ENCODE measurements around the gene DUS2. TPM values are rescaled to one million over a fixed set of nuclear protein-coding genes. Genes with fewer than 3 reads are reported as not detected.
"Not testable (repeated sequence)": the region's sequence is repeated elsewhere in the genome, so short reads cannot be mapped to it uniquely, and the experiment has no call there.

DUS2 gene
- total RNA-seq, 1 experiment from 2014 or later, result 27.9 TPM

- TF ChIP-seq ZNF532 (CRISPR knock-in tag; IDR thresholded peaks at IDR 0.05; ENCODE audit: borderline replicate concordance), result no peak
- no peak for TF ChIP-seq PRRX2 (CRISPR knock-in tag; IDR thresholded peaks at IDR 0.05)
- TF ChIP-seq KAT7 (CRISPR knock-in tag; IDR thresholded peaks at IDR 0.05; ENCODE audit: borderline replicate concordance), result no peak
- TF ChIP-seq ZNF219 (CRISPR knock-in tag; IDR thresholded peaks at IDR 0.05; ENCODE audit: borderline replicate concordance), result no peak
- no peak for TF ChIP-seq CREB1 (CRISPR knock-in tag; IDR thresholded peaks at IDR 0.05)
- TF ChIP-seq USF2 (CRISPR knock-in tag; IDR thresholded peaks at IDR 0.05), result no peak
- no peak for TF ChIP-seq USF1 (CRISPR knock-in tag; IDR thresholded peaks at IDR 0.05)
- TF ChIP-seq NFATC4 (CRISPR knock-in tag; IDR thresholded peaks at IDR 0.05), result no peak
- no peak for TF ChIP-seq ELF4 (CRISPR knock-in tag; IDR thresholded peaks at IDR 0.05; ENCODE audit: low read depth)
- TF ChIP-seq RELA (CRISPR knock-in tag; IDR thresholded peaks at IDR 0.05; ENCODE audit: borderline replicate concordance), result no peak
- no peak for TF ChIP-seq OVOL2 (CRISPR knock-in tag; IDR thresholded peaks at IDR 0.05; ENCODE audit: borderline replicate concordance)
These were observed 77.4 kb downstream of the DUS2 start (continued) for GRCh38 chr16:68100488-68100887.

- H3K9me3 Mint-ChIP-seq, result peaks cover 35% of the 10 kb centered on the region
- ChIA-PET POLR2A (no interaction called here), CTCF (no interaction called here)
- H3K4me1 Mint-ChIP-seq, result peaks cover 6% of the 10 kb centered on the region
- peaks cover 24% of the 10 kb centered on the region for H3K36me3 Mint-ChIP-seq
- 0 out of 2 replicates have a peak overlapping the region, but pooled peaks have one; percentile 13 for H3K27ac Mint-ChIP-seq
- DNase-seq (ENCODE audit: low spot score), result no peak
- no peak for TF ChIP-seq SOX15 (CRISPR knock-in tag; IDR thresholded peaks at IDR 0.05)
- no peak for TF ChIP-seq OVOL2 (CRISPR knock-in tag; IDR thresholded peaks at IDR 0.05; ENCODE audit: borderline replicate concordance)
- TF ChIP-seq MYBL2 (CRISPR knock-in tag; IDR thresholded peaks at IDR 0.05), result no peak
- TF ChIP-seq TP53 (CRISPR knock-in tag; IDR thresholded peaks at IDR 0.05), result no peak
- TF ChIP-seq CREM (CRISPR knock-in tag; IDR thresholded peaks at IDR 0.05), result no peak
- no peak for TF ChIP-seq MXD4 (CRISPR knock-in tag; IDR thresholded peaks at IDR 0.05; ENCODE audit: borderline replicate concordance)
- no peak for TF ChIP-seq TEAD4 (CRISPR knock-in tag; IDR thresholded peaks at IDR 0.05)
- no peak overlapping the region for H3K4me3 Mint-ChIP-seq
- ATAC-seq, result no peak
- no peaks in the 10 kb centered on the region; the same call in 1 of the 2 replicates for H3K27me3 Mint-ChIP-seq (ENCODE audit: low read depth)
These were observed 82.5 kb downstream of the DUS2 start for GRCh38 chr16:68105611-68106010.

- H3K27ac Mint-ChIP-seq; ATAC-seq; POLR2A ChIA-PET; CTCF ChIA-PET; H3K4me1 Mint-ChIP-seq; DNase-seq (ENCODE audit: low spot score); H3K27me3 Mint-ChIP-seq (ENCODE audit: low read depth); H3K4me3 Mint-ChIP-seq: not testable (repeated sequence)
- peaks cover 50% of the 10 kb centered on the region for H3K9me3 Mint-ChIP-seq
- peaks cover 39% of the 10 kb centered on the region for H3K36me3 Mint-ChIP-seq
These were observed 84.3 kb downstream of the DUS2 start for GRCh38 chr16:68107230-68107928.

GRCh38 chr16:68109156-68109555 lies 86.1 kb downstream of the DUS2 start:
- H3K36me3 Mint-ChIP-seq, result peaks cover 39% of the 10 kb centered on the region
- H3K4me1 Mint-ChIP-seq; H3K4me3 Mint-ChIP-seq; ATAC-seq; POLR2A ChIA-PET; DNase-seq (ENCODE audit: low spot score); H3K27me3 Mint-ChIP-seq (ENCODE audit: low read depth); H3K27ac Mint-ChIP-seq: not testable (repeated sequence)
- H3K9me3 Mint-ChIP-seq, result peaks cover 49% of the 10 kb centered on the region
- CTCF ChIA-PET, result interaction anchor here (1.2 to 1.8 kb wide), 2 partner anchors 14 to 15 kb away, joined by 4 to 5 read pairs; no protein-coding TSS in a partner anchor

- H3K4me1 Mint-ChIP-seq; H3K4me3 Mint-ChIP-seq; H3K27me3 Mint-ChIP-seq (ENCODE audit: low read depth); H3K27ac Mint-ChIP-seq; ATAC-seq; DNase-seq (ENCODE audit: low spot score); CTCF ChIA-PET: not testable (repeated sequence)
- Mint-ChIP-seq H3K36me3 (peaks cover 37% of the 10 kb centered on the region), H3K9me3 (peaks cover 41% of the 10 kb centered on the region)
- POLR2A ChIA-PET, result interaction anchor here (0.6 kb wide), 1 partner anchor 114 kb away, joined by 4 read pairs; no protein-coding TSS in a partner anchor
These were observed 87.5 kb downstream of the DUS2 start for GRCh38 chr16:68110611-68111010.
